HEK293 (cell line): ENCODE data around the gene GHITM.

Experiments used
- CTCF ChIP-seq: fragments of 450-650 bp; formaldehyde crosslinking; IDR thresholded peaks from 2 replicates; pipeline ENCODE4 v1.5.1; 2016; ENCODE audit warnings: missing biosample characterization, missing genetic modification characterization
- HOXA7 ChIP-seq: sonication (generic); formaldehyde crosslinking; IDR thresholded peaks from 2 replicates; pipeline ENCODE4 v1.8.1; 2022; ENCODE audit warnings: missing genetic modification reagents, borderline replicate concordance
- HOXC10 ChIP-seq: sonication (generic); formaldehyde crosslinking; IDR thresholded peaks from 2 replicates; pipeline ENCODE4 v1.8.1; 2023; ENCODE audit warnings: mild to moderate bottlenecking, missing genetic modification reagents
- KLF1 ChIP-seq: fragments of 450-650 bp; formaldehyde crosslinking; IDR thresholded peaks from 2 replicates; pipeline ENCODE4 v1.5.1; 2016; ENCODE audit warnings: missing biosample characterization, missing genetic modification characterization
- KLF17 ChIP-seq: fragments of 450-650 bp; formaldehyde crosslinking; IDR thresholded peaks from 2 replicates; pipeline ENCODE4 v1.5.1; 2016; ENCODE audit warnings: missing biosample characterization, missing genetic modification characterization
- MZF1 ChIP-seq: fragments of 450-650 bp; formaldehyde crosslinking; IDR thresholded peaks from 2 replicates; pipeline ENCODE4 v1.5.1; 2017; ENCODE audit warnings: missing biosample characterization, missing genetic modification characterization, borderline replicate concordance
- OSR2 ChIP-seq: fragments of 450-650 bp; formaldehyde crosslinking; IDR thresholded peaks from 2 replicates; pipeline ENCODE4 v1.5.1; 2016; ENCODE audit warnings: missing biosample characterization, missing genetic modification characterization
- SCRT2 ChIP-seq: fragments of 450-650 bp; formaldehyde crosslinking; IDR thresholded peaks from 2 replicates; pipeline ENCODE4 v1.5.1; 2016; ENCODE audit warnings: missing biosample characterization, missing genetic modification characterization
- WT1 ChIP-seq: fragments of 450-650 bp; formaldehyde crosslinking; IDR thresholded peaks from 2 replicates; pipeline ENCODE4 v1.5.1; 2016; ENCODE audit warnings: missing biosample characterization, missing genetic modification characterization
- YY1 ChIP-seq: fragments of 450-650 bp; formaldehyde crosslinking; IDR thresholded peaks from 2 replicates; pipeline ENCODE4 v1.5.1; 2018; ENCODE audit warnings: missing biosample characterization, missing genetic modification characterization
- YY2 ChIP-seq: fragments of 450-650 bp; formaldehyde crosslinking; IDR thresholded peaks from 2 replicates; pipeline ENCODE4 v1.5.1; 2016; ENCODE audit warnings: missing biosample characterization, missing genetic modification characterization
- ZBTB44 ChIP-seq: fragments of 450-650 bp; IDR thresholded peaks from 2 replicates; pipeline ENCODE4 v1.5.1; 2018; ENCODE audit warnings: missing biosample characterization, mild to moderate bottlenecking, missing genetic modification characterization
- ZFP69B ChIP-seq: fragments of 450-650 bp; formaldehyde crosslinking; IDR thresholded peaks from 2 replicates; pipeline ENCODE4 v1.5.1; 2016; ENCODE audit warnings: missing biosample characterization, missing genetic modification characterization
- ZNF10 ChIP-seq: fragments of 450-650 bp; formaldehyde crosslinking; IDR thresholded peaks from 2 replicates; pipeline ENCODE4 v1.5.1; 2017; ENCODE audit warnings: missing biosample characterization, missing genetic modification characterization
- ZNF16 ChIP-seq: fragments of 450-650 bp; formaldehyde crosslinking; IDR thresholded peaks from 2 replicates; pipeline ENCODE4 v1.5.1; 2016; ENCODE audit warnings: low read depth, missing biosample characterization, missing genetic modification characterization
- ZNF184 ChIP-seq: fragments of 450-650 bp; IDR thresholded peaks from 2 replicates; pipeline ENCODE4 v1.5.1; 2018; ENCODE audit warnings: missing biosample characterization, mild to moderate bottlenecking, missing genetic modification characterization
- ZNF248 ChIP-seq: fragments of 450-650 bp; formaldehyde crosslinking; IDR thresholded peaks from 2 replicates; pipeline ENCODE4 v1.5.1; 2017; ENCODE audit warnings: missing biosample characterization, missing genetic modification characterization
- ZNF266 ChIP-seq: fragments of 450-650 bp; formaldehyde crosslinking; IDR thresholded peaks from 2 replicates; pipeline ENCODE4 v1.5.1; 2016; ENCODE audit warnings: missing biosample characterization, missing genetic modification characterization, low read depth
- ZNF324 ChIP-seq: fragments of 450-650 bp; formaldehyde crosslinking; IDR thresholded peaks from 2 replicates; pipeline ENCODE4 v1.5.1; 2016; ENCODE audit warnings: missing biosample characterization, missing genetic modification characterization
- ZNF335 ChIP-seq: fragments of 450-650 bp; formaldehyde crosslinking; conservative IDR thresholded peaks from 2 replicates; pipeline ENCODE4 v1.5.1; 2016; ENCODE audit warnings: missing biosample characterization, missing genetic modification characterization
- ZNF404 ChIP-seq: fragments of 450-650 bp; formaldehyde crosslinking; IDR thresholded peaks from 2 replicates; pipeline ENCODE4 v1.5.1; 2017; ENCODE audit warnings: missing biosample characterization, missing genetic modification characterization
- ZNF416 ChIP-seq: fragments of 450-650 bp; formaldehyde crosslinking; IDR thresholded peaks from 2 replicates; pipeline ENCODE4 v1.5.1; 2016; ENCODE audit warnings: missing biosample characterization, missing genetic modification characterization
- ZNF426 ChIP-seq: fragments of 450-650 bp; formaldehyde crosslinking; IDR thresholded peaks from 2 replicates; pipeline ENCODE4 v1.5.1; 2017; ENCODE audit warnings: missing biosample characterization, missing genetic modification characterization, mild to moderate bottlenecking, inconsistent platforms, moderate library complexity
- ZNF501 ChIP-seq: fragments of 450-650 bp; formaldehyde crosslinking; IDR thresholded peaks from 2 replicates; pipeline ENCODE4 v1.5.1; 2016; ENCODE audit warnings: missing biosample characterization, missing genetic modification characterization
- ZNF529 ChIP-seq: fragments of 450-650 bp; formaldehyde crosslinking; IDR thresholded peaks from 2 replicates; pipeline ENCODE4 v1.5.1; 2017; ENCODE audit warnings: missing genetic modification characterization, missing biosample characterization; ENCODE audit not compliant: insufficient replicate concordance
- ZNF530 ChIP-seq: fragments of 450-650 bp; formaldehyde crosslinking; IDR thresholded peaks from 2 replicates; pipeline ENCODE4 v1.5.1; 2016; ENCODE audit warnings: low read depth, missing biosample characterization, missing genetic modification characterization
- ZNF555 ChIP-seq: fragments of 450-650 bp; formaldehyde crosslinking; conservative IDR thresholded peaks from 2 replicates; pipeline ENCODE4 v1.5.1; 2017; ENCODE audit warnings: missing biosample characterization, mild to moderate bottlenecking, missing genetic modification characterization, inconsistent platforms
- ZNF560 ChIP-seq: fragments of 450-650 bp; formaldehyde crosslinking; IDR thresholded peaks from 2 replicates; pipeline ENCODE4 v1.5.1; 2017; ENCODE audit warnings: missing biosample characterization, missing genetic modification characterization, borderline replicate concordance
- ZNF596 ChIP-seq: fragments of 450-650 bp; IDR thresholded peaks from 2 replicates; pipeline ENCODE4 v1.5.0; 2018; ENCODE audit warnings: missing biosample characterization, mild to moderate bottlenecking, missing genetic modification characterization, moderate library complexity
- ZNF621 ChIP-seq: fragments of 450-650 bp; formaldehyde crosslinking; IDR thresholded peaks from 2 replicates; pipeline ENCODE4 v1.5.1; 2017; ENCODE audit warnings: missing biosample characterization, missing genetic modification characterization
- ZNF658 ChIP-seq: fragments of 450-650 bp; formaldehyde crosslinking; IDR thresholded peaks from 2 replicates; pipeline ENCODE4; 2016; ENCODE audit warnings: missing biosample characterization, missing genetic modification characterization
- ZNF660 ChIP-seq: fragments of 450-650 bp; IDR thresholded peaks from 2 replicates; pipeline ENCODE4 v1.5.1; 2018; ENCODE audit warnings: missing biosample characterization, mild to moderate bottlenecking, missing genetic modification characterization
- ZNF701 ChIP-seq: fragments of 450-650 bp; formaldehyde crosslinking; IDR thresholded peaks from 2 replicates; pipeline ENCODE4 v1.5.1; 2016; ENCODE audit warnings: missing biosample characterization, missing genetic modification characterization
- ZNF791 ChIP-seq: fragments of 450-650 bp; formaldehyde crosslinking; IDR thresholded peaks from 2 replicates; pipeline ENCODE4 v1.5.1; 2016; ENCODE audit warnings: missing biosample characterization, missing genetic modification characterization
- ZSCAN18 ChIP-seq: fragments of 450-650 bp; formaldehyde crosslinking; IDR thresholded peaks from 2 replicates; pipeline ENCODE4 v1.5.1; 2016; ENCODE audit warnings: missing biosample characterization, missing genetic modification characterization
- ZSCAN30 ChIP-seq: fragments of 450-650 bp; IDR thresholded peaks from 2 replicates; pipeline ENCODE4 v1.5.1; 2018; ENCODE audit warnings: missing biosample characterization, mild to moderate bottlenecking, missing genetic modification characterization, moderate library complexity
- ZXDB ChIP-seq: fragments of 450-650 bp; formaldehyde crosslinking; IDR thresholded peaks from 2 replicates; pipeline ENCODE4 v1.5.1; 2016; ENCODE audit warnings: missing biosample characterization, missing genetic modification characterization

GHITM gene

GRCh38 chr10:84139126-84140035 lies at the start of gene GHITM (continued):
- TF ChIP-seq KLF1 (tag by site-specific recombination) (no peak), KLF17 (peak; percentile 56; the same call in 1 of the 2 replicates), CTCF (tag by site-specific recombination) (peak; percentile 77), ZNF660 (tag by site-specific recombination) (no peak; the same call in 1 of the 2 replicates), ZNF335 (peak; percentile 84), ZNF560 (tag by site-specific recombination) (no peak), ZNF501 (tag by site-specific recombination) (peak; percentile 92), ZNF701 (tag by site-specific recombination) (no peak), ZNF529 (no peak), ZNF530 (tag by site-specific recombination) (no peak), ZNF426 (tag by site-specific recombination) (no peak), YY2 (peak; percentile 46; the same call in 1 of the 2 replicates), ZSCAN30 (tag by site-specific recombination) (peak; percentile 18; the same call in 1 of the 2 replicates), ZNF658 (tag by site-specific recombination) (no peak), ZXDB (peak; percentile 81), ZNF184 (tag by site-specific recombination) (no peak), ZNF555 (tag by site-specific recombination) (no peak), ZNF404 (tag by site-specific recombination) (no peak), YY1 (peak; percentile 94), ZNF10 (tag by site-specific recombination) (no peak), ZNF791 (no peak), ZNF621 (no peak), MZF1 (tag by site-specific recombination) (no peak), OSR2 (tag by site-specific recombination) (no peak), ZNF596 (tag by site-specific recombination) (no peak), ZNF324 (tag by site-specific recombination) (peak; percentile 52; the same call in 1 of the 2 replicates), ZNF266 (no peak), SCRT2 (peak; percentile 83), WT1 (no peak), HOXC10 (CRISPR knock-in tag) (no peak), ZNF416 (tag by site-specific recombination) (no peak), ZFP69B (tag by site-specific recombination) (no peak), ZNF16 (no peak), ZSCAN18 (tag by site-specific recombination) (no peak), ZNF248 (no peak), ZBTB44 (tag by site-specific recombination) (peak; percentile 40; the same call in 1 of the 2 replicates), HOXA7 (CRISPR knock-in tag) (no peak)
